D721Med (cell line): Measurements from ENCODE around the gene TOP3B.

Source experiments
- DNase-seq: peaks from one replicate; pipeline ENCODE4 v3.0.0; 2011; ENCODE audit warnings: low spot score; ENCODE audit not compliant: insufficient read length
- FAIRE-seq: peaks from 2 replicates; lab custom pipeline; 2011; peaks lifted over from hg19 to GRCh38; lab: Jason Lieb, UNC
- CTCF ChIP-seq: IDR thresholded peaks from 2 replicates; pipeline ENCODE4 v1.5.1; 2012; ENCODE audit warnings: mild to moderate bottlenecking, control low read depth; ENCODE audit not compliant: insufficient read depth; ENCODE audit errors: missing control alignments

Gene TOP3B

GRCh38 chr22:21991774-21992173 lies 9.2 kb upstream of the TOP3B start:
- no peak for FAIRE-seq
- TF ChIP-seq CTCF, result no peak
- DNase-seq, result no peak

- FAIRE-seq (no peak), DNase-seq (no peak)
- no peak for TF ChIP-seq CTCF
Measured at GRCh38 chr22:21991304-21991596, 8.7 kb upstream of the TOP3B start.

GRCh38 chr22:21990445-21991303 lies 8.1 kb upstream of the TOP3B start:
- TF ChIP-seq CTCF, result no peak
- no peak for FAIRE-seq
- no peak for DNase-seq

- no peak for TF ChIP-seq CTCF
- FAIRE-seq (no peak), DNase-seq (no peak)
Measured at GRCh38 chr22:21989049-21989448, 6.5 kb upstream of the TOP3B start.

GRCh38 chr22:21985214-21985613 lies 2.6 kb upstream of the TOP3B start:
- FAIRE-seq (no peak), DNase-seq (no peak)
- TF ChIP-seq CTCF, result no peak

GRCh38 chr22:21984793-21985192 lies 2.2 kb upstream of the TOP3B start:
- peak; percentile 11 for TF ChIP-seq CTCF
- FAIRE-seq (no peak), DNase-seq (no peak)

GRCh38 chr22:21981874-21982273 lies 713 bp downstream of the TOP3B start:
- FAIRE-seq, result no peak
- DNase-seq, result no peak
- no peak for TF ChIP-seq CTCF
